ENCODE data around the gene INSR. TPM values are rescaled to one million over a fixed set of nuclear protein-coding genes. Genes with fewer than 3 reads are reported as not detected.
A peak's percentile ranks its signal among the peaks of the same experiment; 100 is the strongest.

INSR gene
- total RNA-seq, 1 experiment from 2014 or later: 22.6 TPM

- Mint-ChIP-seq H3K27me3 (ENCODE audit: insufficient read depth, unreplicated experiment) (no peaks in the 10 kb centered on the region), H3K4me1 (ENCODE audit: low read depth, unreplicated experiment) (no peaks in the 10 kb centered on the region), H3K27ac (ENCODE audit: unreplicated experiment) (no peak overlapping the region), H3K4me3 (ENCODE audit: unreplicated experiment) (no peak overlapping the region), H3K9me3 (ENCODE audit: unreplicated experiment) (no peaks in the 10 kb centered on the region), H3K36me3 (ENCODE audit: insufficient read depth, unreplicated experiment) (peaks cover 25% of the 10 kb centered on the region)
- no peak overlapping the region for H3K4me3 ChIP-seq (ENCODE audit: low read depth, low read length)
- no peaks in the 10 kb centered on the region for H3K27me3 ChIP-seq (replicated peaks; ENCODE audit: control insufficient read depth, insufficient read depth, low read length)
- no peaks in the 10 kb centered on the region for H3K9me3 ChIP-seq
- no peak for DNase-seq
- intact Hi-C loops (cut with micrococcal nuclease; ENCODE audit: unreplicated experiment): no loop called here
- POLR2A ChIA-PET: no interaction called here
- peaks cover 2% of the 10 kb centered on the region for H3K36me3 ChIP-seq (ENCODE audit: control insufficient read depth, insufficient read depth, low read length)
- CTCF ChIA-PET: no interaction called here
- H3K4me1 ChIP-seq: no peaks in the 10 kb centered on the region
- no peak for TF ChIP-seq CTCF (IDR thresholded peaks at IDR 0.05; ENCODE audit: insufficient read depth in 1 of 2, low read depth in 1 of 2, low read length in 1 of 2, severe bottlenecking in 1 of 2, unreplicated experiment in 1 of 2)
- BruUV-seq (replicated peaks): no TSS peak
These were observed 132.9 kb downstream of the INSR start for GRCh38 chr19:7161292-7161691.

- Mint-ChIP-seq H3K36me3 (ENCODE audit: insufficient read depth, unreplicated experiment) (peaks cover 21% of the 10 kb centered on the region), H3K9me3 (ENCODE audit: unreplicated experiment) (no peaks in the 10 kb centered on the region), H3K27ac (ENCODE audit: unreplicated experiment) (no peak overlapping the region), H3K4me3 (ENCODE audit: unreplicated experiment) (no peak overlapping the region), H3K27me3 (ENCODE audit: insufficient read depth, unreplicated experiment) (no peaks in the 10 kb centered on the region), H3K4me1 (ENCODE audit: low read depth, unreplicated experiment) (no peaks in the 10 kb centered on the region)
- Histone ChIP-seq H3K27me3 (replicated peaks; ENCODE audit: control insufficient read depth, insufficient read depth, low read length) (no peaks in the 10 kb centered on the region), H3K4me3 (ENCODE audit: low read depth, low read length) (no peak overlapping the region), H3K36me3 (ENCODE audit: control insufficient read depth, insufficient read depth, low read length) (peaks cover 2% of the 10 kb centered on the region), H3K4me1 (no peaks in the 10 kb centered on the region), H3K9me3 (no peaks in the 10 kb centered on the region)
- CTCF ChIA-PET: no interaction called here
- no peak for TF ChIP-seq CTCF (IDR thresholded peaks at IDR 0.05; ENCODE audit: insufficient read depth in 1 of 2, low read depth in 1 of 2, low read length in 1 of 2, severe bottlenecking in 1 of 2, unreplicated experiment in 1 of 2)
- BruUV-seq (replicated peaks): no TSS peak
- intact Hi-C loops (cut with micrococcal nuclease; ENCODE audit: unreplicated experiment): no loop called here
- POLR2A ChIA-PET: no interaction called here
- DNase-seq: no peak
These were observed 134.9 kb downstream of the INSR start for GRCh38 chr19:7159105-7159933.

GRCh38 chr19:7153022-7153421 is 141.2 kb downstream of the INSR start:
- H3K9me3 ChIP-seq: no peaks in the 10 kb centered on the region
- H3K36me3 ChIP-seq (ENCODE audit: control insufficient read depth, insufficient read depth, low read length): no peaks in the 10 kb centered on the region
- Mint-ChIP-seq H3K9me3 (ENCODE audit: unreplicated experiment) (peaks cover 8% of the 10 kb centered on the region), H3K27ac (ENCODE audit: unreplicated experiment) (peak overlapping the region; percentile 62), H3K4me3 (ENCODE audit: unreplicated experiment) (no peak overlapping the region), H3K4me1 (ENCODE audit: low read depth, unreplicated experiment) (peaks cover 7% of the 10 kb centered on the region), H3K27me3 (ENCODE audit: insufficient read depth, unreplicated experiment) (no peaks in the 10 kb centered on the region), H3K36me3 (ENCODE audit: insufficient read depth, unreplicated experiment) (peaks cover 30% of the 10 kb centered on the region)
- no peak overlapping the region for H3K4me3 ChIP-seq (ENCODE audit: low read depth, low read length)
- CTCF ChIA-PET: interaction anchor here (0.9 kb wide), 1 partner anchor 188 kb away, joined by 3 read pairs; no protein-coding TSS in a partner anchor
- no peak for TF ChIP-seq CTCF (IDR thresholded peaks at IDR 0.05; ENCODE audit: insufficient read depth in 1 of 2, low read depth in 1 of 2, low read length in 1 of 2, severe bottlenecking in 1 of 2, unreplicated experiment in 1 of 2)
- intact Hi-C loops (cut with micrococcal nuclease; ENCODE audit: unreplicated experiment): no loop called here
- peak in 1 of 2 experiments; percentile 40 for DNase-seq
- no TSS peak for BruUV-seq (replicated peaks)
- H3K27me3 ChIP-seq (replicated peaks; ENCODE audit: control insufficient read depth, insufficient read depth, low read length): no peaks in the 10 kb centered on the region
- H3K4me1 ChIP-seq: no peaks in the 10 kb centered on the region
- POLR2A ChIA-PET: no interaction called here

All from Caco-2 (cell line).